GM19455 (cell line): ENCODE measurements around the gene TGM3.

Source experiments
- ATAC-seq: cut with Tn5 transposase; IDR thresholded peaks from one replicate; pipeline ENCODE4 v1.9.1; 2021; ENCODE audit not compliant: unreplicated experiment

Gene TGM3

GRCh38 chr20:2373098-2373497 lies 77.3 kb downstream of the TGM3 start:
- no peak for ATAC-seq

- ATAC-seq: no peak
These were observed 78.7 kb downstream of the TGM3 start for GRCh38 chr20:2374346-2375125.

- no peak for ATAC-seq
These were observed 83.1 kb downstream of the TGM3 start for GRCh38 chr20:2378893-2379292.

- ATAC-seq: no peak
These were observed 83.9 kb downstream of the TGM3 start for GRCh38 chr20:2379511-2380229.

GRCh38 chr20:2380601-2381000 lies 84.8 kb downstream of the TGM3 start, which contains the start of gene TGM6:
TGM6 (plus strand) TSS chr20:2380901; CDS start chr20:2380969, 68 bp downstream.
- no peak for ATAC-seq

- no peak for ATAC-seq
These were observed 85.5 kb downstream of the TGM3 start for GRCh38 chr20:2381303-2381702.

- ATAC-seq: no peak
These were observed 87.0 kb downstream of the TGM3 start for GRCh38 chr20:2382833-2383232.

GRCh38 chr20:2385026-2385425 lies 89.2 kb downstream of the TGM3 start:
- ATAC-seq: no peak

- no peak for ATAC-seq
These were observed 89.7 kb downstream of the TGM3 start for GRCh38 chr20:2385496-2385895.

GRCh38 chr20:2386516-2387179 lies 90.8 kb downstream of the TGM3 start:
- ATAC-seq: no peak

GRCh38 chr20:2387180-2387577 lies 91.4 kb downstream of the TGM3 start:
- no peak for ATAC-seq

- no peak for ATAC-seq
These were observed 91.8 kb downstream of the TGM3 start for GRCh38 chr20:2387580-2387979.
